ENCODE results near the gene ANXA4.

The ANXA4 gene

GRCh38 chr2:69755862-69756467, 14.0 kb downstream of the ANXA4 start:
- H3K27ac ChIP-seq: no peak overlapping the region
- TF ChIP-seq CTCF (conservative IDR thresholded peaks at IDR 0.05): no peak

- H3K27ac ChIP-seq: peak overlapping the region; percentile 61
- no peak for TF ChIP-seq CTCF (conservative IDR thresholded peaks at IDR 0.05)
Observed at GRCh38 chr2:69762025-69762424, 20.1 kb downstream of the ANXA4 start.

GRCh38 chr2:69762513-69763494, 20.9 kb downstream of the ANXA4 start:
- peak overlapping the region; percentile 61 for H3K27ac ChIP-seq
- no peak for TF ChIP-seq CTCF (conservative IDR thresholded peaks at IDR 0.05)

GRCh38 chr2:69763831-69764230, 21.9 kb downstream of the ANXA4 start:
- H3K27ac ChIP-seq: peak overlapping the region; percentile 61

- no peak overlapping the region for H3K27ac ChIP-seq
- no peak for TF ChIP-seq CTCF (conservative IDR thresholded peaks at IDR 0.05)
Observed at GRCh38 chr2:69764286-69765095, 22.6 kb downstream of the ANXA4 start.

GRCh38 chr2:69765096-69765380, 23.1 kb downstream of the ANXA4 start:
- H3K27ac ChIP-seq: no peak overlapping the region
- no peak for TF ChIP-seq CTCF (conservative IDR thresholded peaks at IDR 0.05)

GRCh38 chr2:69766014-69766413, 24.1 kb downstream of the ANXA4 start:
- H3K27ac ChIP-seq: no peak overlapping the region

More at GRCh38 chr2:69766014-69766413, 24.1 kb downstream of the ANXA4 start:
- TF ChIP-seq CTCF (conservative IDR thresholded peaks at IDR 0.05): no peak

Measured in VCaP (cell line).